Trophoblast cell (in vitro differentiated cells and primary cell): ENCODE measurements around the gene PRKCE.

ENCODE experiments used
- DNase-seq, 2 donors: peaks; one replicate each; pipeline ENCODE4 v3.0.0-alpha.2; 2016
- H2AFZ ChIP-seq: 2 replicates; pipeline ENCODE4 v1.6.1; 2013; ENCODE audit warnings: low read length, moderate library complexity, mild to moderate bottlenecking; ENCODE audit not compliant: insufficient read depth, poor library complexity
- H2AK5ac ChIP-seq: 2 replicates; pipeline ENCODE4 v1.6.1; 2013; ENCODE audit warnings: mild to moderate bottlenecking, low read length
- H2BK120ac ChIP-seq: 2 replicates; pipeline ENCODE4 v1.6.1; 2013; ENCODE audit warnings: low read length, mild to moderate bottlenecking, moderate library complexity; ENCODE audit not compliant: insufficient read depth, poor library complexity
- H2BK12ac ChIP-seq: 2 replicates; pipeline ENCODE4 v1.6.1; 2013; ENCODE audit warnings: mild to moderate bottlenecking, low read length, moderate library complexity
- H2BK5ac ChIP-seq: 2 replicates; pipeline ENCODE4 v1.6.1; 2013; ENCODE audit warnings: low read length, low read depth, moderate library complexity, mild to moderate bottlenecking; ENCODE audit not compliant: poor library complexity
- H3K14ac ChIP-seq: 2 replicates; pipeline ENCODE4 v1.6.1; 2013; ENCODE audit warnings: mild to moderate bottlenecking, low read length
- H3K18ac ChIP-seq: 2 replicates; pipeline ENCODE4 v1.6.1; 2013; ENCODE audit warnings: mild to moderate bottlenecking, low read length
- H3K23ac ChIP-seq: 2 replicates; pipeline ENCODE4 v1.6.1; 2013; ENCODE audit warnings: low read length
- H3K27ac ChIP-seq: 2 replicates; pipeline ENCODE4 v1.5.1; 2013; ENCODE audit warnings: low read depth, mild to moderate bottlenecking, inconsistent platforms, low read length, moderate library complexity
- H3K27me3 ChIP-seq: 2 replicates; pipeline ENCODE4 v1.6.1; 2013; ENCODE audit warnings: inconsistent platforms, mild to moderate bottlenecking, low read length, moderate library complexity; ENCODE audit not compliant: insufficient read depth
- H3K36me3 ChIP-seq, 2 experiments: 1 replicate in 1 of 2; 2 replicates in 1 of 2; pipeline ENCODE4 v1.6.1; 2013; ENCODE audit warnings: low read length in 2 of 2, mild to moderate bottlenecking in 2 of 2, moderate library complexity in 1 of 2; ENCODE audit not compliant: insufficient read depth in 2 of 2, control insufficient read depth in 1 of 2
- H3K4ac ChIP-seq: 2 replicates; pipeline ENCODE4 v1.6.1; 2013; ENCODE audit warnings: low read depth, mild to moderate bottlenecking, low read length, moderate library complexity
- H3K4me1 ChIP-seq, 2 experiments: 1 replicate in 1 of 2; 2 replicates in 1 of 2; pipeline ENCODE4 v1.6.1; 2013; ENCODE audit warnings: low read length in 2 of 2, mild to moderate bottlenecking in 2 of 2, moderate library complexity in 1 of 2; ENCODE audit not compliant: insufficient read depth in 2 of 2, control insufficient read depth in 1 of 2
- H3K4me2 ChIP-seq: 2 replicates; pipeline ENCODE4 v1.6.1; 2013; ENCODE audit warnings: inconsistent platforms, mild to moderate bottlenecking, low read length, moderate library complexity
- H3K4me3 ChIP-seq: 2 replicates; pipeline ENCODE4 v1.5.1; 2013; ENCODE audit warnings: mild to moderate bottlenecking, low read depth, low read length, inconsistent platforms
- H3K79me1 ChIP-seq: one replicate; pipeline ENCODE4 v1.6.1; 2013; ENCODE audit warnings: low read length
- H3K79me2 ChIP-seq: 2 replicates; pipeline ENCODE4 v1.6.1; 2013; ENCODE audit warnings: low read length, mild to moderate bottlenecking; ENCODE audit not compliant: control insufficient read depth, insufficient read depth, poor library complexity
- H3K9ac ChIP-seq: 2 replicates; pipeline ENCODE4 v1.6.1; 2013; ENCODE audit warnings: mild to moderate bottlenecking, low read length
- H3K9me3 ChIP-seq: 2 replicates; pipeline ENCODE4 v1.6.1; 2013; ENCODE audit warnings: low read depth, mild to moderate bottlenecking, control low read depth, inconsistent platforms, low read length; ENCODE audit not compliant: insufficient read depth
- H4K12ac ChIP-seq: 2 replicates; pipeline ENCODE4 v1.6.1; 2013; ENCODE audit warnings: low read depth, mild to moderate bottlenecking, low read length, moderate library complexity
- H4K8ac ChIP-seq: 2 replicates; pipeline ENCODE4 v1.6.1; 2013; ENCODE audit warnings: low read depth, mild to moderate bottlenecking, low read length, moderate library complexity
- H4K91ac ChIP-seq: one replicate; pipeline ENCODE4 v1.6.1; 2013; ENCODE audit warnings: low read depth, mild to moderate bottlenecking, low read length, moderate library complexity
- WGBS: extraction: QIAGEN DNeasy Blood & Tissue Kit; methylation state at CpG from one replicate; pipeline ENCODE4 v1.1.7; 2013; ENCODE audit warnings: missing lambda C conversion rate; ENCODE audit not compliant: insufficient read length, insufficient coverage; ENCODE audit errors: extremely low coverage; 5-methylcytosine and 5-hydroxymethylcytosine counted together

The PRKCE gene

GRCh38 chr2:45836316-45836715, 184.8 kb downstream of the PRKCE start:
- no peak overlapping the region for H2BK12ac ChIP-seq
- no peaks in the 10 kb centered on the region for H3K79me1 ChIP-seq
- H3K4ac ChIP-seq, result no peak overlapping the region
- H3K4me2 ChIP-seq, result no peak overlapping the region
- H3K27me3 ChIP-seq, result no peaks in the 10 kb centered on the region
- no peak overlapping the region for H3K9ac ChIP-seq
- H2BK5ac ChIP-seq, result no peak overlapping the region
- H3K9me3 ChIP-seq, result no peaks in the 10 kb centered on the region
- H4K8ac ChIP-seq, result no peak overlapping the region
- H3K4me1 ChIP-seq, result no peaks in the 10 kb centered on the region
- H3K79me2 ChIP-seq, result no peaks in the 10 kb centered on the region
- no peak overlapping the region for H2AK5ac ChIP-seq
- H3K27ac ChIP-seq, result no peak overlapping the region
- no peak overlapping the region for H2BK120ac ChIP-seq
- no peak overlapping the region for H4K91ac ChIP-seq
- H4K12ac ChIP-seq, result no peak overlapping the region
- no peak overlapping the region for H3K18ac ChIP-seq
- H2AFZ ChIP-seq, result no peak overlapping the region
- H3K14ac ChIP-seq, result no peak overlapping the region
- DNase-seq, result no peak
- no peak overlapping the region for H3K4me3 ChIP-seq
- no peaks in the 10 kb centered on the region for H3K36me3 ChIP-seq
- H3K23ac ChIP-seq, result no peak overlapping the region
- no CpG with 5 or more reads among the region's 3 CpGs for WGBS

GRCh38 chr2:45836740-45837139, 185.3 kb downstream of the PRKCE start:
- no peaks in the 10 kb centered on the region for H3K4me1 ChIP-seq
- H3K23ac ChIP-seq, result no peak overlapping the region
- no peak overlapping the region for H3K4me3 ChIP-seq
- H2BK12ac ChIP-seq, result no peak overlapping the region
- H3K18ac ChIP-seq, result no peak overlapping the region
- H3K9ac ChIP-seq, result no peak overlapping the region
- no peak overlapping the region for H4K8ac ChIP-seq
- no peak overlapping the region for H3K4ac ChIP-seq
- whole genome bisulfite sequencing, result no CpG with 5 or more reads among the region's 3 CpGs
- no peak overlapping the region for H2AK5ac ChIP-seq
- H2BK120ac ChIP-seq, result no peak overlapping the region
- no peak overlapping the region for H4K12ac ChIP-seq
- H3K14ac ChIP-seq, result no peak overlapping the region
- H3K4me2 ChIP-seq, result no peak overlapping the region
- no peaks in the 10 kb centered on the region for H3K9me3 ChIP-seq
- no peaks in the 10 kb centered on the region for H3K79me2 ChIP-seq
- no peaks in the 10 kb centered on the region for H3K36me3 ChIP-seq
- H2BK5ac ChIP-seq, result no peak overlapping the region
- no peaks in the 10 kb centered on the region for H3K27me3 ChIP-seq
- no peak overlapping the region for H4K91ac ChIP-seq
- H2AFZ ChIP-seq, result no peak overlapping the region
- H3K27ac ChIP-seq, result no peak overlapping the region
- DNase-seq, result no peak
- no peaks in the 10 kb centered on the region for H3K79me1 ChIP-seq

GRCh38 chr2:45837812-45838341, 186.4 kb downstream of the PRKCE start:
- Histone ChIP-seq H3K4me2 (no peak overlapping the region), H2AK5ac (no peak overlapping the region), H3K79me2 (no peaks in the 10 kb centered on the region), H3K79me1 (no peaks in the 10 kb centered on the region), H2BK12ac (no peak overlapping the region), H3K9me3 (no peaks in the 10 kb centered on the region), H4K91ac (no peak overlapping the region), H4K12ac (no peak overlapping the region), H3K14ac (no peak overlapping the region), H3K4me1 (no peaks in the 10 kb centered on the region), H3K27ac (no peak overlapping the region), H3K4ac (no peak overlapping the region), H2AFZ (no peak overlapping the region), H3K36me3 (no peaks in the 10 kb centered on the region), H2BK120ac (no peak overlapping the region), H3K23ac (no peak overlapping the region), H3K4me3 (no peak overlapping the region), H3K18ac (no peak overlapping the region), H3K9ac (no peak overlapping the region), H3K27me3 (no peaks in the 10 kb centered on the region), H2BK5ac (no peak overlapping the region), H4K8ac (no peak overlapping the region)
- WGBS, result no CpG with 5 or more reads among the region's 7 CpGs
- DNase-seq, result no peak

- H3K18ac ChIP-seq, result no peak overlapping the region
Observed at GRCh38 chr2:45839508-45840251, 188.2 kb downstream of the PRKCE start.

More at GRCh38 chr2:45839508-45840251, 188.2 kb downstream of the PRKCE start:
- Histone ChIP-seq H4K12ac (no peak overlapping the region), H3K4ac (no peak overlapping the region), H3K27me3 (no peaks in the 10 kb centered on the region), H3K4me1 (no peaks in the 10 kb centered on the region), H3K23ac (no peak overlapping the region), H3K9ac (no peak overlapping the region), H4K91ac (no peak overlapping the region), H3K27ac (no peak overlapping the region), H3K4me2 (no peak overlapping the region), H3K79me2 (no peaks in the 10 kb centered on the region), H2AFZ (no peak overlapping the region), H2AK5ac (no peak overlapping the region), H2BK120ac (no peak overlapping the region), H3K79me1 (no peaks in the 10 kb centered on the region), H4K8ac (no peak overlapping the region), H2BK12ac (no peak overlapping the region), H2BK5ac (no peak overlapping the region), H3K36me3 (no peaks in the 10 kb centered on the region), H3K4me3 (no peak overlapping the region), H3K14ac (no peak overlapping the region), H3K9me3 (no peaks in the 10 kb centered on the region)
- DNase-seq, result no peak
- WGBS, result no CpG with 5 or more reads among the region's 14 CpGs
